T-helper 17 cell (primary cell): ENCODE data around the gene UBQLN3. TPM values are rescaled to one million over a fixed set of nuclear protein-coding genes. Genes with fewer than 3 reads are reported as not detected.

Experiments
- ATAC-seq: fragments of 150-1000 bp; cut with Tn5 transposase; 2 replicates; pipeline ENCODE4 v1.10.0; 2021; ENCODE audit warnings: mild to moderate bottlenecking, moderate library complexity
- DNase-seq, 3 donors: peaks; one replicate each; pipeline versions ENCODE4 v3.0.0 to v3.0.0-alpha.2; 2020 to 2021
- H3K9me3 ChIP-seq: one replicate; pipeline ENCODE4 v1.7.0; 2013; ENCODE audit warnings: low read length, mild to moderate bottlenecking; ENCODE audit not compliant: control insufficient read depth, poor library complexity, severe bottlenecking
- H3K27ac Mint-ChIP-seq: one replicate; pipeline ENCODE4 v1.8.0; 2022; ENCODE audit warnings: mild to moderate bottlenecking, moderate library complexity, mixed read lengths
- H3K27me3 Mint-ChIP-seq: one replicate; pipeline ENCODE4 v1.8.0; 2022; ENCODE audit warnings: mixed read lengths
- H3K36me3 Mint-ChIP-seq: one replicate; pipeline ENCODE4 v1.8.0; 2022; ENCODE audit warnings: low read depth, mixed read lengths
- H3K4me1 Mint-ChIP-seq: one replicate; pipeline ENCODE4 v1.8.0; 2022; ENCODE audit warnings: mild to moderate bottlenecking, mixed read lengths
- H3K4me3 Mint-ChIP-seq: one replicate; pipeline ENCODE4 v1.8.0; 2022; ENCODE audit warnings: mild to moderate bottlenecking, moderate library complexity, mixed read lengths
- total RNA-seq, 4 donors: library from RNA in 2 of 4; stranded (reverse) in 2 of 4; gene quantifications; one replicate each; pipeline ENCODE4 v1.2.3 and lab custom pipeline; 2022 to 2026

UBQLN3 gene
- total RNA-seq (under 1 TPM in 1 of 2 donors, not detected in 1; 0.20 TPM), total RNA-seq (lab: John Stamatoyannopoulos, UW) (0 reads per million in 2 donors)

GRCh38 chr11:5509803-5510202 lies at the start of gene UBQLN3:
Gene UBQLN3, minus strand, starts transcription at chr11:5509957. Its CDS starts 399 bp downstream, at chr11:5509558.
- ATAC-seq: no peak
- no peak within 1 kb of the TSS for H3K27ac Mint-ChIP-seq
- no peak for DNase-seq

GRCh38 chr11:5557751-5558150 lies 48.0 kb upstream of the UBQLN3 start:
- H3K27ac Mint-ChIP-seq: no peak overlapping the region
- H3K27me3 Mint-ChIP-seq: peaks cover 43% of the 10 kb centered on the region
- H3K4me1 Mint-ChIP-seq: peaks cover 3% of the 10 kb centered on the region
- H3K4me3 Mint-ChIP-seq: no peak overlapping the region
- H3K9me3 ChIP-seq: no peaks in the 10 kb centered on the region
- H3K36me3 Mint-ChIP-seq: peaks cover 2% of the 10 kb centered on the region
- ATAC-seq: no peak
- DNase-seq: no peak

More at GRCh38 chr11:5509803-5510202, at the start of gene UBQLN3:
- Mint-ChIP-seq H3K4me1 (peaks cover 6% of the 10 kb centered on the region), H3K4me3 (no peak within 1 kb of the TSS), H3K27me3 (peaks cover 45% of the 10 kb centered on the region), H3K36me3 (no peaks in the 10 kb centered on the region)
- H3K9me3 ChIP-seq: no peaks in the 10 kb centered on the region

- DNase-seq (no peak), ATAC-seq (no peak)
- Mint-ChIP-seq H3K27me3 (peaks cover 43% of the 10 kb centered on the region), H3K27ac (no peak overlapping the region), H3K4me3 (no peak overlapping the region), H3K36me3 (peaks cover 2% of the 10 kb centered on the region), H3K4me1 (peaks cover 3% of the 10 kb centered on the region)
- no peaks in the 10 kb centered on the region for H3K9me3 ChIP-seq
Measured at GRCh38 chr11:5556596-5557188, 46.9 kb upstream of the UBQLN3 start.

- DNase-seq: no peak
- Mint-ChIP-seq H3K4me1 (peaks cover 3% of the 10 kb centered on the region), H3K36me3 (peaks cover 2% of the 10 kb centered on the region), H3K27ac (no peak overlapping the region), H3K4me3 (no peak overlapping the region), H3K27me3 (peaks cover 32% of the 10 kb centered on the region)
- no peak for ATAC-seq
- H3K9me3 ChIP-seq: no peaks in the 10 kb centered on the region
Measured at GRCh38 chr11:5553343-5553742, 43.6 kb upstream of the UBQLN3 start.

- peaks cover 23% of the 10 kb centered on the region for H3K27me3 Mint-ChIP-seq
- ATAC-seq (no peak), DNase-seq (no peak)
- peaks cover 2% of the 10 kb centered on the region for H3K36me3 Mint-ChIP-seq
- no peaks in the 10 kb centered on the region for H3K9me3 ChIP-seq
- no peak overlapping the region for H3K4me3 Mint-ChIP-seq
- no peak overlapping the region for H3K27ac Mint-ChIP-seq
- peaks cover 3% of the 10 kb centered on the region for H3K4me1 Mint-ChIP-seq
Measured at GRCh38 chr11:5550440-5551095, 40.8 kb upstream of the UBQLN3 start.

GRCh38 chr11:5548440-5548839 lies 38.7 kb upstream of the UBQLN3 start, which contains the start of gene OR52H1:
Gene OR52H1, minus strand, starts transcription at chr11:5548540. Its CDS starts 3,035 bp downstream, at chr11:5545505.
- no peaks in the 10 kb centered on the region for H3K9me3 ChIP-seq
- ATAC-seq: no peak
- no peak within 1 kb of the TSS for H3K27ac Mint-ChIP-seq
- no peak within 1 kb of the TSS for H3K4me3 Mint-ChIP-seq
- no peak for DNase-seq
- H3K4me1 Mint-ChIP-seq: no peaks in the 10 kb centered on the region
- H3K27me3 Mint-ChIP-seq: peaks cover 7% of the 10 kb centered on the region
- no peaks in the 10 kb centered on the region for H3K36me3 Mint-ChIP-seq

GRCh38 chr11:5547982-5548381 lies 38.2 kb upstream of the UBQLN3 start:
- Mint-ChIP-seq H3K27ac (no peak overlapping the region), H3K36me3 (no peaks in the 10 kb centered on the region), H3K4me3 (no peak overlapping the region), H3K4me1 (no peaks in the 10 kb centered on the region), H3K27me3 (peaks cover 7% of the 10 kb centered on the region)
- H3K9me3 ChIP-seq: no peaks in the 10 kb centered on the region
- ATAC-seq (no peak), DNase-seq (no peak)

GRCh38 chr11:5546457-5546856 lies 36.7 kb upstream of the UBQLN3 start:
- Mint-ChIP-seq H3K27ac (no peak overlapping the region), H3K4me3 (no peak overlapping the region), H3K4me1 (no peaks in the 10 kb centered on the region), H3K36me3 (no peaks in the 10 kb centered on the region), H3K27me3 (peaks cover 11% of the 10 kb centered on the region)
- H3K9me3 ChIP-seq: no peaks in the 10 kb centered on the region
- ATAC-seq (no peak), DNase-seq (no peak)

GRCh38 chr11:5541427-5541826 lies 31.7 kb upstream of the UBQLN3 start:
- H3K4me1 Mint-ChIP-seq: no peaks in the 10 kb centered on the region
- peaks cover 8% of the 10 kb centered on the region for H3K27me3 Mint-ChIP-seq
- no peak for ATAC-seq
- DNase-seq: no peak
- H3K36me3 Mint-ChIP-seq: no peaks in the 10 kb centered on the region
- no peak overlapping the region for H3K4me3 Mint-ChIP-seq
- H3K9me3 ChIP-seq: no peaks in the 10 kb centered on the region
- H3K27ac Mint-ChIP-seq: no peak overlapping the region

GRCh38 chr11:5536482-5536881 lies 26.7 kb upstream of the UBQLN3 start:
- Mint-ChIP-seq H3K36me3 (no peaks in the 10 kb centered on the region), H3K4me1 (no peaks in the 10 kb centered on the region), H3K4me3 (no peak overlapping the region), H3K27me3 (peaks cover 12% of the 10 kb centered on the region), H3K27ac (no peak overlapping the region)
- no peak for ATAC-seq
- no peaks in the 10 kb centered on the region for H3K9me3 ChIP-seq
- no peak for DNase-seq

- H3K4me1 Mint-ChIP-seq: no peaks in the 10 kb centered on the region
Measured at GRCh38 chr11:5534046-5534445, 24.3 kb upstream of the UBQLN3 start.

GRCh38 chr11:5531053-5531831 lies 21.5 kb upstream of the UBQLN3 start:
- peaks cover 35% of the 10 kb centered on the region for H3K27me3 Mint-ChIP-seq

More at GRCh38 chr11:5534046-5534445, 24.3 kb upstream of the UBQLN3 start:
- no peaks in the 10 kb centered on the region for H3K9me3 ChIP-seq
- DNase-seq (no peak), ATAC-seq (no peak)
- Mint-ChIP-seq H3K36me3 (peaks cover 2% of the 10 kb centered on the region), H3K4me3 (no peak overlapping the region), H3K27me3 (peaks cover 20% of the 10 kb centered on the region), H3K27ac (no peak overlapping the region)

GRCh38 chr11:5528495-5528894 lies 18.7 kb upstream of the UBQLN3 start:
- Mint-ChIP-seq H3K27ac (no peak overlapping the region), H3K4me3 (no peak overlapping the region), H3K27me3 (peaks cover 42% of the 10 kb centered on the region), H3K4me1 (no peaks in the 10 kb centered on the region), H3K36me3 (peaks cover 2% of the 10 kb centered on the region)
- DNase-seq: no peak
- ATAC-seq: no peak
- no peaks in the 10 kb centered on the region for H3K9me3 ChIP-seq

More at GRCh38 chr11:5531053-5531831, 21.5 kb upstream of the UBQLN3 start:
- DNase-seq (no peak), ATAC-seq (no peak)
- Mint-ChIP-seq H3K4me1 (no peaks in the 10 kb centered on the region), H3K27ac (no peak overlapping the region), H3K4me3 (no peak overlapping the region), H3K36me3 (peaks cover 2% of the 10 kb centered on the region)
- H3K9me3 ChIP-seq: no peaks in the 10 kb centered on the region
